Measurements from ENCODE around the gene GPM6B.

The GPM6B gene

DNA sequence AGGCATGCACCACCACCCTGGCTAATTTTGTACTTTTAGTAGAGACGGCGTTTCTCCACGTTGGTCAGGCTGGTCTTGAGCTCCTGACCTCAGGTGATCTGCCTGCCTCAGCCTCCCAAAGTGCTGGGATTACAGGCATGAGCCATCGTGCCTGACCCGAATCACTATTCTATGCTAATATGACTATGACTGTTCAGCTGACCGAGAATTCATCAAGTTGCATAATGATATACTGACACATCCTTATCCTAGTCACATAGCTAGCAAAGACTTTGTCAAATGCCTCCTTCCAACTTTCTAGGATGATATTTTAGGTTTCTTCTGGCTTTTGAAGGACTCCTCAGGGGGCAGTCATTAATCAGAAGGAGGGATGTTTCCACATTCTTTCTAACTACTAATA lies 4.8 kb upstream of the GPM6B start:
- no peak for DNase-seq

DNA sequence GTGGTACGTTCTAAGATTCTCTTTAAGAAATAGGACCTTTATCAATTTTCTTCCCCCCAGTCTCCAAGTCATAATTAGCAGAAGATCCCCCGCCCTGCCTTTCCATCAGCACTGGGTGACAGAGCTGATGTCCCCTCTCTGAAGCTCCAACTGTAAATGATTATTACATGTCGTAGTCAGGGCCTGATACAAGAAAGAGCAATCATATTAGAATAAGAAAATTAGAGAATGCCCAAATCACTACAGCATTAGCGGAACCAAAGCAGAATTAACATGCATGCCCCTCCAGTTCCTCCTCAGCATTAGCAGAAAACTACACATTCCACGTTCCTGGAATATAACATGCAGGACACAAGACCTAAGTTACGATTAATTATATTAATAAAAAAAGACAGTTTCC lies 717 bp downstream of the GPM6B start:
- DNase-seq = no peak

DNA sequence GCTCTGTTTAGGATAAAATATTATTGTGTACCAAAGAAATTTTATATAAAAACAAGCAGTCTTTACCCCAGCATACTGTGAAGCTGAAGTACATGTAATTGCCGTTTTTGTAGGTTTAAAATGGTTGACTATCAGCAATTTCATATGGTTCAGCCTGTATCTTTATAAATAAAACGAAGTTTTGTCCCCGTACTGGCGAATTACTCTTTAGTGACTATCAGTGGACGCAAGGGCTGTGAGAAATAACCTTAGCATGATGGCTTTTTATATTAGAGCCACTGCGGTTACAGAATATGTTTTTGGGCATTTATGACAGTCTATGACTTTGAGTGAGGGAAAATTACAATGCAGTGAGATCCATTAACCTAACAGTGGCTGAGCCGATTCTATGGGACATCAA lies 1.2 kb downstream of the GPM6B start:
- no peak for DNase-seq

DNA sequence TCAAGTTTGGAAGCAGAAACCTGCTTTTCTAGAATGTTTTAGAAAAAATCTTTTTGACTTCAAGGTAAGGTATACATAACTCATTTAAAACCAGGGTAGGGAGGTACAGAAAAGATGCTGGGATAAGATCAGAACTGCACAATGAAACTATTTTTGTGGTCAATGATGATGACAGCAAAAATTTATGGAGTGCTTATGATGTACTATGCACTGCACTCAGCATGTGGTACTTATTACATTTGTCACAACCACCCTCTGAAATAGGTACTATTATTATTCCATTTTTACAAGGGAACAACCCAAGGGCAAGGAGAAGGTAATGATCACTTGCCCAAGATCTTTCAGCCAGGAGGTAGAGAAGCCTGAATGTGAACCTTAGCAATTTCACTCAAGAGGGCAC lies 8.0 kb downstream of the GPM6B start:
- no peak for DNase-seq

DNA sequence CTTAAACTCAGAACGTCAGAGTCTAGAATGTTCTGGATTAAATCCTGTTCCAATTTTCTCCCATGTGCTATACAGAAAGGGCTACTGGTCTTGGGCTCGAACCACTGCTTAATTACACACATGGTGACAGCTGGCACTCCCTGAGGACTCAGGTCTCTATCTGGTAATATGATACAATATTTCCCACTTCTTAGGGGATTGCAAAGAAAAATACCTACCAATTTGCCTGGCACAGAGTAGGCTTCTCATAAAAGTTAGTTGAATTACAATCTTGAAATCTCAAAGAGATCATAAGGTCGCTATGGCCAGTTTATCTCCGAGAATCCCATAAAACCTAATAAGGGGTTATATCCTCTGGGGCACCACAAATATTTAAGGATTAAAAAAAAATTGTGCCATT lies 8.6 kb downstream of the GPM6B start:
- no peak for DNase-seq

DNA sequence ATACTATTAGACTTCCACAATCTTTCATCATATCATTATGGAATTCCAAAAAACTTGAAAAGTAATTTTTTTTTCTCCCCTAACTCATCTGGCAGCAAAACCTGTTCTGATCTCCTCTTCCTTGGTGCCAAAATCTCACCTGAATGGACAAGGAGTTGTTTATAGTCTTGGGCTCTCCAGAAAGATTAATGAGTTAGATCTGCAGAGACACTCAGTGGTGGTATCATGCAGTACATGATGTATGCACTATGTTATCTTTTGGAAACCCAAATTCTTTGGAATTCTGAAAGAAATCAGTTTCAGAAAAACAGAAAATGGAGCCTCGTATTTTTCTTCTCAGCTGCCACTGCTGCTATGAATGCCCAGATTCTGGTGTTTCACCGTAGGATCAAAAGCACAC lies 11.7 kb downstream of the GPM6B start:
- DNase-seq = no peak

DNA sequence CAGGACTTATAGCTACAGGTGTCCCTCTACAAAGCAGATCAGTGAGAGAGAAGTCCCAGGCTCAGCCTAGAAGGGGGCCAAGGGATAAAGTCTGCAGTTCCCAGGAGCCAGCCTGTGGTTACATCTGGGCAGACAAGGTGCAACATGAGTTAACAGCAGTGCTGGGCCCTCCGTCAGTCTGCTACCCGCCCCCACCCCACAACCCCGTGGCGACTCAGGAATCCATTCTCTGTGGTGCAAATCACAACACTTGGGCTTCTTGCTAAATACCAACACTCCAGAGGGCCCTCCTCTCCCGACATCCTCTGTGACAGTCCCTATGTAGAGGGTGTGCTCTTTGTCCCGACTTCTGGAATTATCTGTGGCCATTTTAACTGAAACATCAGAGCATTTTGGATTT lies 13.8 kb downstream of the GPM6B start:
- no peak for DNase-seq

DNA sequence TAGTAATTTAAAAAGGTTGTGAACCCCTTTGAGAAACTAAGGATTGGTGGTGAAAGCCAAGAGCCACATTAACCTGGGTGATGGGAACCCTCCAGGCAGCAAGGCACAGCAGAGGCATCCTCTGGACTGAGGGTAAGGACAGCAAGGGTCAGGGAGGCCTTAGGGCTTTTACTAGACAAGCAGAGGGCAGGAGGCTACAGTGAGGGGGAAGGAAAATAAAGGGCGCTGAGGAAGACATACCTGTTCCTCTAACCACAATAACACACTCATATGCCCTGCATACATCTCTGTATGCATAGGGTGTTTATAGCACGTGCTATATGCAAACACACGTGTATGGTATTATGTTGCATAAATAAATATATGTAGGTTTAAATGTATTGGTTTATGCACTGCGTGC lies 18.7 kb downstream of the GPM6B start:
- DNase-seq = no peak

DNA sequence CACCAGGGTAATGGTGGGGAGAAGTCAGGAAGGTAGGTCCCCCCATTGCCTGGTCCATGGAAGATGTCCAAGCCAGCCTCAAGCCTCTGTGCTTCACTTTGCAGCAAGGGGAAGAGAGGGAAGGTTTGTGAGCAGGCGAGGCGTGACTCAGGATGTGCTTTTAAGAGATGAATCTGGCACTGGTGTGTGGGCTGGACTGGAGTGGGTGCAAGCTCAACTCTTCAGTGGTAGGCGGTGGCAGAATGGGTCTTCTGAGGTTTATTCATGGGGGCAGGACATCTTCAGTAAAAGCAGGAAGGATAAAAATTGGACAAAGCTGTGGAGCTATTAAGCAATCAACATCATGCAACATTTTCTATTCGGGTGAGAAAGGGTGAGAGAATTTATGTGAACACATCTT lies 19.4 kb downstream of the GPM6B start:
- DNase-seq = no peak

DNA sequence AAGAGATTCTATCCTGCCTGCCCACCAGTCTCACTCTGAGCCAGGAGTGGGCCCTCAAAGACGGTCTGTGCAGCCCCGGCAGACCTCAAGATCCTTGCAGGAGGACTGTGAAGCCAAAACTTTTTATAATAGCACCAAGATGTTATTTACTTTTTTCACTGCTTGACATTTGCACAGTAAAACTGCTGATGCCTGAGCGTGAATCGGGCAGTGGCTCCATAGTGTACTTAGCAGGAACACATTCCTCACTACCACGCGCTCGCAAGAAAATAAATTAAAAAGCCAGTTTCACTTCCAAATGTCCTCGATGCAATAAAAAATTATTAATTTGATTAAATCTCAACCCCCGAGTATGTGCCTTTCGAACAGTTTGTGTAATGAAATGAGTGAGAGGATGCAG lies 22.5 kb downstream of the GPM6B start:
- DNase-seq = no peak

DNA sequence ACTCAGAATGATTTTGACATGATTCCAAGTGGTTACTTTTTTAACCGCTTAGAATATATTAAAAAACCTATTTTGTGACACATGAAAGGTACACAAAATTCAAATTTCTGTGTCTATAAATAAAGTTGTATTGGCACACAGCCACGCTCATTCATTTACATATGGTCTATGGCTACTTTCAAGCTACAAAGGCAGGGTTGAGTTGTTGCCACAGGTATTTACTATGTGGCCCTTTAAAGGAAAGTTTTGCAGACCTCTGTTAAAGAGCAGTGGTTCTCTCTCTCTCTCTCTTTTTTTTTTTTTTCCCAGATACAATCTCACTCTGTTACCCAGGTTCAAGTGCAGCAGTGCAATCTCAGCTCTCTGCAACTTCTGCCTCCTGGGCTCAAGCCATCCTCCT lies 23.0 kb downstream of the GPM6B start:
- DNase-seq = no peak

DNA sequence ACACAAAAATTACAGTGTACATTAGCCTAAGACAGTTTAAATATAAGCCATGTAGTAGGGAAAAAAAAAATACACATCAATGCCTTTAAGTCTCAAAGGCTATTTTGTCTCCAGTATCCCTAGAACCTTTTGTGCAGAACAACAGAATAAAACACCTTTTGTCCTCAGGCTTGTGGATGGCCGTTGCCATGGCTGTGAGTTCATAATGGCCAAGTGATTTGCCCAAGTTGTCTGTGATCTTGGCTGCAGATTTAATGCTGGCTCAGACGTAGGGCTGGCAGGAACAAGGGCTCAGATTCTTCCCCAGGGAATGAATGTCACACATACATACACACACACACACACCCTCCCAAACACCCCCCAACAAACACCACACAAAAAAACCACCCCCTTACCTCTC lies 25.3 kb downstream of the GPM6B start:
- no peak for DNase-seq

DNA sequence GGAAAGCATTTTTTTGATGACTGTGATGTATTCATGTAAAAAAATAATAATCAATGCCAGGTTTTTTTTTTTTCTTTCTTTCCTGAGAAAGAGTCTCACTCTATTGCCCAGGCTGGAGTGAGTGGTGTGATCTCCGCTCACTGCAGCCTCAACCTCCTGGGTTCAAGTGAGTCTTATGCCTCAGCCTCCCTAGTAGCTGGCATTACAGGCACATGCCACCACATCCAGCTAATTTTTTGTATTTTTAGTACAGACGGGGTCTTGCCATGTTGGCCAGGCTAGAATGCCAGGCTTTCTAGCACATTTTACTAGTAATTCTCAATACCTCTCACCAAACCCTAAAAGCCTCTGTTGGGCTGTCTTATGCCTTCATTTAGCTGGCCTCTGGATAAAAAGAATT lies 25.7 kb downstream of the GPM6B start:
- no peak for DNase-seq

DNA sequence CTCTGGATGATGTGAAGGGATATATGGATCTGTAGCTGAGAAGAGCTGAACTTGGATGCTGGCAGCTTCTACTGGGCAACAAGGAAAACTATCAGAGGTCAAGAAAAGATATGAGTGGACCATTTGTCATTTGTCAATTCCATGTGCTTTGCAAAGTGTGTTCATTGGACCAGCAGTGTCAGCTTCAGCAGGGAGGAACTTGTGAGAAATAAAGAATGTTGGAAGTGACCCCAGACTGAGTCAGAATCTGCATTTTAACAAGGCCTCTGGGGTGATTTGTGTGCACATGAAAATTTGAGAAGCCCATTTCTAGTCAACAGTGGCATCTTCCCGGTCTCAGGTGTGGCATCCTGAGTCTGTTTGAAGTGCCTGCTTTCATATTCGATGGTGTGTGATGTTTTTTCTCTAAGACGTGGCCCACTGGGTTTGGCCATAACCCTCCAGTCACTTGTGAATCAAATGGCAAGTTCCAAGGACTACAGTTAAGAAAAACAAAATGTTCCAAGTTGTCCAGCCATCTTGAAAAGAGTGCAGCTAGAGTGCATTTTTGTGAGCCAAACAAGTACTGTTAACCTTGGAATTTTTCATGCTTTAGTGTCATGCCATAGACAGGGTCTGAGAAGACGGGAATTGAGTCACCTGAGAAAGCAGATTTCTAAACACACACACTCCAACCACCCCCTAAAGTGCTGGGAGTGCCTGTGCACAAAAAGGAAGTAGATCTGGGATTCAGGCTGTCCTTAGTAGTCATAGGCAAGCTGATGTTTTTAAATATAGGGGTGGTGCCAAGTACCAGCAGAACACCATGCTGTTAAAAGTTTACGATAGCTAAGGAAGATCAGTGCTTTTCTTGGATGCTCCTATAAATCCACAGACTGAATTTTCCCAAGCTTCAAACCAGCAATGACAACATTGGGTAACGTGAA lies 26.4 kb downstream of the GPM6B start:
- DNase-seq = no peak

DNA sequence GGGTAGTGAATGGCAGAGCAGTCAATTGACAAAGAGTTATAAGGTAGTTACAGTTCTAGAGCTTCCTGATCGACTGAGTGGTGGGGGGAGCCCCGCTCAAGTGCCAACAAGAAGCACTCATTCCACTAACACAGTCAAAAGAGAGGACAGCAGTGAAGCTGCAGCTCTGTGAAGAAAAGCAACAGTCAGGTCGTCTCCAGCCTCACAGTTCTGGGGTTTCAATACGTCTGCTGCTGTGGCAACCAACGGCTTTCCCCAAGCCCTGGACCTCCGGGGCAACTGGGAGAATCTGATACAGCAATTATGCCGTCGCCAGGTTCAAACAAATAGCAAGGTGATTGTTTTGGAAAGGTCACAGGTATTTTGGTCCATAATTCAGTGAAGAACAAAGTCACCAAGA lies 30.8 kb downstream of the GPM6B start:
- no peak for DNase-seq

DNA sequence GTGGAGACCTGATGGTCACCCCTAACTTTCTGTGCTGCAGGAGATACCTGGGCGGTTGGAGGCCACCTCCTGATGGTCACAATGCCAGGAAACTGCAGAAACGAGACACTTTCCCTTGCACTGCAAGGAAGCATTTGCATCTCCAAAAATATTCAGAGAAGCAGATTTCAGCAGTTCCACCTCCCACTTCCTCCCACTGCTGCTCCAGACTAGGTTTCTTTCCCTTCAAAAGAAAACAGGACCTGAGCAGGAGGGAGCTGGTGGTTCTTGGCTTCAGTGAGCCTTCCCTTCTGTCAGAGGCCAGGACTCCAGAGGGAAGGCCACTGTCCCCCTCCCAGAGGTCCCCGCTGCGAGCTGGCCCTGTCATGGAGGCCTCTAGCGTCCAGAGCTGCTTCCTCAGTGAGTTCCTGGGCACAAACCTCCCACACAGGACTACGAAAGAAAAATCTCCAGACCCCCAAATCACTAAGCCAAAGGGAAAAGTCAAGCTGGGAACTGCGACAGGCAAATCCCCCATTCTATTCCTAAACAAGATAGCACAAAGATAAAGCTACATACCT lies 35.9 kb downstream of the GPM6B start:
- no peak for DNase-seq

DNA sequence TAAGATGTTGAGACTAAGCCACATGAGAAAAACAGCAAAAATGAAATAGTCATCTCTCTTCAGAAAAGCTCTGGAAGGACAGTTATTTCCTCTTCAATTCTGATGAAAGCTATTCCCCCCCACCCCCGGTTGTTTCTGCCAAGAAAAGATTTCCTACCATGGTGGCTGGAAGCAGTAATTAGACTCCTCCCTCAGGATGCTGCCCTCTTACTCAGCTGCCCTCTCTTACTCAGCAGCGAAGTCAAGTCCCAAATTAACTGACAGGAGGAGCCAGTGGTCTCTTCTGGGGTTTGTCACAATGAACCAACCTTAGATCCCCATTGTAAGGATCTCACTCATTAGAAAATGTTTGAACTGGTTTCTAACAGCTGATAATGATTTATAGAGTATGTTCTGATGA lies 38.0 kb downstream of the GPM6B start:
- no peak for DNase-seq

DNA sequence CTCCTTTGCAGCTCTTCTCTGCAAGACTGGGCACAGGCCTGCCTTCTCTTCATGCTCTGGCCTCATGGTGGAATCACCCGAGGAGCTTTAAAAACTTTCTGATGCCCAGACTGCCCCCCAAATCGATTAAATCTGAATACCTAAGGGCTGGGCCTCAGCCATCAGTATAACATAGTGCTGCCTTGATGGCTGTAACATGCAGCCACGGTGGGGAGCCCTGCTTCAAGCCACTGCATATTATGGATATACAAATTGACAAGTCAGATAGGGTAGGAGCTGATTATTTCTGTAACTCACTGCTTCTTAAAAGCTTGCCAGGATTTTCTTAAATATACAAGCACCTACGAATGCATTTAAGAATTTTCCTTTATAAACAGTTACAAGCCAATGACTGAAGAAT lies 40.5 kb downstream of the GPM6B start:
- no peak for DNase-seq

DNA sequence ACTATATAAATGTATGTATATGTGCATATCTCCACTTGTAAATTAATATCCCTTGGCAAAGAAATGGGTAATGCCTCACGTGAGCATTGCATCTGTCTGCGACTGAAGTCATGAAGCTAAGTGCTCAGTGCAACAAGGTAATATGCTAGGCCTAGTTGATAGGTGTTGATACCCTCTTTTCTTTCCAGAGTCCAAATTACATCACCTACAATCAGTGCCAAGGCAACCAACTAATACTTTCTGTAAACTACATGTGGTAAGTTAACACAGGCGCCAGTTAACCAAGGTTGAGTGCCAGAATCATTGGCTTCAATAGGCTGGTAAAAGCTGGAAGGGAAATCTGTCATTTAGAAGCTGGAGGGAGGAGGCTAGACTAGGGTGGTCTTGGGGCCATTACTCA lies 41.1 kb downstream of the GPM6B start:
- no peak for DNase-seq

DNA sequence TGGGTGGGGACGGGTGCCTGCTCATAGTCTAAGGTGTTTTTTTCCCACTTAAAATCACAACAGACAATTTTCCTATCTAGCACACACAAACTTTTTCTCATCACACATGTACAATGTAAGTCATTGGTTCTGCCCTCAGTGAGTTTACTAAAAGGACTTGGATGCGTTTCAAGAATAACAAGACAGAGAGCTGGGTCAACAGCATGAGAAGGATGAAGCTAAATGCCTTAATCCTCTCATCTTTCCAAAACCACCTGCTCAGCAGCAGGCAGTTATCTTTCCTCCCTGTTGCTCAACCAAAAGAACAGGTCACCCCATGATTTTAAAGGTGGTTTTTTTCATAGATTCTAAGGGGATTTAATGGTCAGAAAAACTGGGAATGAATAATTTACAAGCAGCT lies 42.2 kb downstream of the GPM6B start:
- DNase-seq = peak; percentile 2

DNA sequence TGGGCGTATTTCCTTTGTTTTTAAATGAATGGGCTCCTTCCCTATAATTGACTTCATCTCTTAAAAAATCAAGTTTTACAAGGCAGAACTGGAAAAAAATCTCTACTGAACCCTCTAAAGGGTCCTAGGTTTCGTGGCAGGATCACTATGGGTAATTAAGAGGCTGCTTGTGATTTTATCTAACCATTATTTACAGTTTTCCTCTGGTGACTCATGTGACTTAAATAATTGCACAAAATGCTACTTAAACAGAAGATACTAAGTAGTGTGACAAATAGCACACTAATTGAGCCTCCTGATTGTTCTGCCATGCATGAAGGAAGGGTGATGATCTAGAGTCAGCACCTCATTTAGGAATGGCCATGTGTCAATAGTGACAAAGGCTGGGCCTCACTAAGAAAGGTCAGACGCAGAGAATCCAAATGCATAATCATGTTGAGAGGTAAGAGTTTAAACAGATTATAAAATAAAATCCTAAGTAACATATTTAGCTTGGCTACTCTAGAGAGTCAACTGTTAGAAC lies 46.8 kb downstream of the GPM6B start:
- no peak for DNase-seq

DNA sequence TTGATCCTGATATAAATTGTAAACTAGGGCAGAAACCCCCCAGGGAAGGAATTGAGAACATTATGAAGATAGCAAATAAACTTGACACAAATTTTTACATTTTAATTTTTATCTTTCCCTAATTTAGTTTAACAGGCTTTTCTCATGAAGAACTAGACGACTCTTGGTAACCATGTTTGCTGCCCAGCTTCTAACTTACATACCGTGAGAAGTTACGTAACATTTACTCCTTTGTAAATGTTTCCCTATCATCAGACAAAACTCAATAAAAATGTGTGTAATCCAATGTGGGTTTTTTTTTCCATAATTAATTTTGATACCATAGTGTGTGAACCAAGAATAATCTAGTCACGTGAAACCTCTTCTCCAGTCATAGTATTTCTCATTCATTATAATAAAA lies 48.0 kb downstream of the GPM6B start:
- no peak for DNase-seq

DNA sequence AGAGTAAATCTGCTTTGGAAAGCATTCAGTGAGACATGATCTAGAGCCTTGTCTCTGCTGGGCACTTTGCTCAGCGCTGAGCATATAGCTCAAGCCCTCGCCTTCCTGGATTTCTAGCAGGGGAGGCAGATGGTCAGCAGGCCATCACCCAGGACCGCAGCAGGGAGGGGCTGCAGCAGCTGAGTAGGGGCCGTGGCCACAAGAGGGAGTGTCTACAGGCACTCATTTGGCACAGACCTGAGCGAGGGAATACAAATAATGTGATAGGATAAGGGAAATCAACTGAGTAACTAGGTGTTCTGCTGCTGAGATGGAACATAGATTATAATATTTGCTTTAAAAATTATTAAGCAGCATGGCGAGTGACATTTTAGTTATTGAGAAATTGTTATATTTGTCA lies 52.1 kb downstream of the GPM6B start:
- DNase-seq = no peak

DNA sequence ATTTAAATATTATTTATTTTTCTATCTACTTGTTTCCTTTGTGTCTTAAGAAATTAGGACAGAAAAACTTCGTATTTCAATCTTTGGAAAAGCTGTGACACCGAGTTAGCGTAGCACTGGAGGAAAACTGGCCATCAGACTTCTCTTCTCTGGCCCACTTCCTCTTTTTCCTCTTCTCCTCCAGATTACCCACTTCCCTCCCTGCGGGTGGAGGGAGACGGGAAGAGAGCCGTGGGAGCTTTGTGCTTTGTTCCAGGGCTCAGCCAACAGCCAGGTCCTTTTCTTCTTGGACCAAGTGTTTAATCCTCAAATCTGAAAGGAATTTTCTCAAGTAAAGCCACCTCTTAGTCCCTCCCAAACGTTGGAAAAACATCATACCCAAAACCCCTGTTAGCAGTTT lies 52.6 kb downstream of the GPM6B start:
- no peak for DNase-seq

DNA sequence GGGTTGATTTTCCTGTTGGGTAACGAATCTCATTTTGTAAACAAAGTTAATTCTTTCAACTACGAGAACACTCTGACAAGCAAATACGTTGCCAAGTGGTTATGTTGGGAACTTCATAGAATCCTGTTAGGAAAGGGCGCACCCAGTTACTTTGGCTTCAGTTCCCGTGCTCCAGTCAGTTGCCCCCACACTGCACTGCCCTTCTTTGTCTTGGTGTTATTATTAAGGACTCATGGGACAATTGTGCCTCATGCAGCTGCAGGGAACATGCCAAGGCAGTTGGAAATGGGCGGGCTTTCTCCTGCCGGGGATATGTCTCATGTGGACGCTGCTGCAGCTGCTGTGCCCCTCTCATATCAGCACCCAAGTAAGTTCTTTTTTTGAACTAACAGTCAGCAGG lies 53.4 kb downstream of the GPM6B start:
- no peak for DNase-seq

All from SHP77 treated with DMSO at 0.1 percent for 48 hours (cell line).